ENCODE data around the gene HMX2.

DNA sequence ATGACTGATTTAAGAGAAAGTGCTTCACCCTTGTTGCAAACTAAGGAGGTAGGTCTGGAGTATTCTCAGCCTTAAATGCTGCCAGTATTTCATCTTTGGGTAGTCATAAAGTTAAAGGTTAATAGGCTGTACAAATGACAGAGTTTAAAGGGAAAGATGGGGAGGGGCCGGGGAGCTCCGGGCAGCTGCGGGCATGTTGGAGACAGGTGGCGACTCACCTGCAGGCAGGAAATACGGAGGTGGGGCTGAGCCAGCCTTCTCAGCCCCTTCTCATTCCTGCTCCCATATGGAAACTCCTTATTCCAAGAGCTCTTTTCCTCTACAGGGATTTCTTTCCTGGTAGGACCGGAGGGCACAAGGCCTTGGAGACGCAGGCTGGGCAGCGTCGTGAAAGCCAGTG, 44.0 kb upstream of the HMX2 start:
- TF ChIP-seq, protein P1, sequence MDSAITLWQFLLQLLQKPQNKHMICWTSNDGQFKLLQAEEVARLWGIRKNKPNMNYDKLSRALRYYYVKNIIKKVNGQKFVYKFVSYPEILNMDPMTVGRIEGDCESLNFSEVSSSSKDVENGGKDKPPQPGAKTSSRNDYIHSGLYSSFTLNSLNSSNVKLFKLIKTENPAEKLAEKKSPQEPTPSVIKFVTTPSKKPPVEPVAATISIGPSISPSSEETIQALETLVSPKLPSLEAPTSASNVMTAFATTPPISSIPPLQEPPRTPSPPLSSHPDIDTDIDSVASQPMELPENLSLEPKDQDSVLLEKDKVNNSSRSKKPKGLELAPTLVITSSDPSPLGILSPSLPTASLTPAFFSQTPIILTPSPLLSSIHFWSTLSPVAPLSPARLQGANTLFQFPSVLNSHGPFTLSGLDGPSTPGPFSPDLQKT (CRISPR knock-in tag; IDR thresholded peaks at IDR 0.05; ENCODE audit: borderline replicate concordance): no peak
- TF ChIP-seq, protein P2, sequence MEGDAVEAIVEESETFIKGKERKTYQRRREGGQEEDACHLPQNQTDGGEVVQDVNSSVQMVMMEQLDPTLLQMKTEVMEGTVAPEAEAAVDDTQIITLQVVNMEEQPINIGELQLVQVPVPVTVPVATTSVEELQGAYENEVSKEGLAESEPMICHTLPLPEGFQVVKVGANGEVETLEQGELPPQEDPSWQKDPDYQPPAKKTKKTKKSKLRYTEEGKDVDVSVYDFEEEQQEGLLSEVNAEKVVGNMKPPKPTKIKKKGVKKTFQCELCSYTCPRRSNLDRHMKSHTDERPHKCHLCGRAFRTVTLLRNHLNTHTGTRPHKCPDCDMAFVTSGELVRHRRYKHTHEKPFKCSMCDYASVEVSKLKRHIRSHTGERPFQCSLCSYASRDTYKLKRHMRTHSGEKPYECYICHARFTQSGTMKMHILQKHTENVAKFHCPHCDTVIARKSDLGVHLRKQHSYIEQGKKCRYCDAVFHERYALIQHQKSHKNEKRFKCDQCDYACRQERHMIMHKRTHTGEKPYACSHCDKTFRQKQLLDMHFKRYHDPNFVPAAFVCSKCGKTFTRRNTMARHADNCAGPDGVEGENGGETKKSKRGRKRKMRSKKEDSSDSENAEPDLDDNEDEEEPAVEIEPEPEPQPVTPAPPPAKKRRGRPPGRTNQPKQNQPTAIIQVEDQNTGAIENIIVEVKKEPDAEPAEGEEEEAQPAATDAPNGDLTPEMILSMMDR (CRISPR knock-in tag; IDR thresholded peaks at IDR 0.05): no peak
- TF ChIP-seq, protein P3, sequence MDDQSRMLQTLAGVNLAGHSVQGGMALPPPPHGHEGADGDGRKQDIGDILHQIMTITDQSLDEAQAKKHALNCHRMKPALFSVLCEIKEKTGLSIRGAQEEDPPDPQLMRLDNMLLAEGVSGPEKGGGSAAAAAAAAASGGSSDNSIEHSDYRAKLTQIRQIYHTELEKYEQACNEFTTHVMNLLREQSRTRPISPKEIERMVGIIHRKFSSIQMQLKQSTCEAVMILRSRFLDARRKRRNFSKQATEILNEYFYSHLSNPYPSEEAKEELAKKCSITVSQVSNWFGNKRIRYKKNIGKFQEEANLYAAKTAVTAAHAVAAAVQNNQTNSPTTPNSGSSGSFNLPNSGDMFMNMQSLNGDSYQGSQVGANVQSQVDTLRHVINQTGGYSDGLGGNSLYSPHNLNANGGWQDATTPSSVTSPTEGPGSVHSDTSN (CRISPR knock-in tag; IDR thresholded peaks at IDR 0.05; ENCODE audit: borderline replicate concordance): no peak
- TF ChIP-seq MYNN (CRISPR knock-in tag; IDR thresholded peaks at IDR 0.05; ENCODE audit: low read depth) (no peak), MYC (CRISPR knock-in tag; IDR thresholded peaks at IDR 0.05; ENCODE audit: borderline replicate concordance) (no peak), FOSL1 (CRISPR knock-in tag; IDR thresholded peaks at IDR 0.05; ENCODE audit: borderline replicate concordance) (no peak), PHF20 (CRISPR knock-in tag; IDR thresholded peaks at IDR 0.05) (no peak)
- TF ChIP-seq, protein P4, sequence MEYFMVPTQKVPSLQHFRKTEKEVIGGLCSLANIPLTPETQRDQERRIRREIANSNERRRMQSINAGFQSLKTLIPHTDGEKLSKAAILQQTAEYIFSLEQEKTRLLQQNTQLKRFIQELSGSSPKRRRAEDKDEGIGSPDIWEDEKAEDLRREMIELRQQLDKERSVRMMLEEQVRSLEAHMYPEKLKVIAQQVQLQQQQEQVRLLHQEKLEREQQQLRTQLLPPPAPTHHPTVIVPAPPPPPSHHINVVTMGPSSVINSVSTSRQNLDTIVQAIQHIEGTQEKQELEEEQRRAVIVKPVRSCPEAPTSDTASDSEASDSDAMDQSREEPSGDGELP (IDR thresholded peaks at IDR 0.05; ENCODE audit: borderline replicate concordance, low read depth): no peak
- TF ChIP-seq, protein P5, sequence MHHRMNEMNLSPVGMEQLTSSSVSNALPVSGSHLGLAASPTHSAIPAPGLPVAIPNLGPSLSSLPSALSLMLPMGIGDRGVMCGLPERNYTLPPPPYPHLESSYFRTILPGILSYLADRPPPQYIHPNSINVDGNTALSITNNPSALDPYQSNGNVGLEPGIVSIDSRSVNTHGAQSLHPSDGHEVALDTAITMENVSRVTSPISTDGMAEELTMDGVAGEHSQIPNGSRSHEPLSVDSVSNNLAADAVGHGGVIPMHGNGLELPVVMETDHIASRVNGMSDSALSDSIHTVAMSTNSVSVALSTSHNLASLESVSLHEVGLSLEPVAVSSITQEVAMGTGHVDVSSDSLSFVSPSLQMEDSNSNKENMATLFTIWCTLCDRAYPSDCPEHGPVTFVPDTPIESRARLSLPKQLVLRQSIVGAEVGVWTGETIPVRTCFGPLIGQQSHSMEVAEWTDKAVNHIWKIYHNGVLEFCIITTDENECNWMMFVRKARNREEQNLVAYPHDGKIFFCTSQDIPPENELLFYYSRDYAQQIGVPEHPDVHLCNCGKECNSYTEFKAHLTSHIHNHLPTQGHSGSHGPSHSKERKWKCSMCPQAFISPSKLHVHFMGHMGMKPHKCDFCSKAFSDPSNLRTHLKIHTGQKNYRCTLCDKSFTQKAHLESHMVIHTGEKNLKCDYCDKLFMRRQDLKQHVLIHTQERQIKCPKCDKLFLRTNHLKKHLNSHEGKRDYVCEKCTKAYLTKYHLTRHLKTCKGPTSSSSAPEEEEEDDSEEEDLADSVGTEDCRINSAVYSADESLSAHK (CRISPR knock-in tag; IDR thresholded peaks at IDR 0.05; ENCODE audit: borderline replicate concordance): no peak

Measured in HepG2 (cell line).